CD4-positive, alpha-beta T cell treated with Interleukin-17A for 1 hour (primary cell): ENCODE data around the gene MEGF11.

Experiments used
- DNase-seq: peaks from one replicate; pipeline ENCODE4 v3.0.0-alpha.2; 2020

Gene MEGF11

DNA sequence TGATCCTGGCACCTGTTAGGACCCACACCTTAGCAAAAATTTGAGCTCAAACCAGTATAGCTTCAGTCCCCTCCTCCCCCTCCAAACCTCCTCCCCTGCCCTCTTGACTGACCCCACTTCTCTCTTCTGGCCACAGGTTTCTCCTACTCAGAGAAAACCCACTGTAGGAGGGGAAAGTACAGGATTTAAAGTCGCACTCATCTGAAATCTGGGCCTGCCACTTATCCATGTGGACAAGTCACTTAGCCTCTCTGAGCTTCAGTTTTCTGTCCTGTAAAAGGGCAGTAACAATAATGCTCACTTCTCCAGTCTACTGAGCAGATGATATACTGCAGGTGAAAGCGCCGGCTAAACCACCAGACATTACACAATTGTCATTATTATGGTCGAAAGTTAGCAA lies 142.7 kb downstream of the MEGF11 start:
- DNase-seq, result no peak

DNA sequence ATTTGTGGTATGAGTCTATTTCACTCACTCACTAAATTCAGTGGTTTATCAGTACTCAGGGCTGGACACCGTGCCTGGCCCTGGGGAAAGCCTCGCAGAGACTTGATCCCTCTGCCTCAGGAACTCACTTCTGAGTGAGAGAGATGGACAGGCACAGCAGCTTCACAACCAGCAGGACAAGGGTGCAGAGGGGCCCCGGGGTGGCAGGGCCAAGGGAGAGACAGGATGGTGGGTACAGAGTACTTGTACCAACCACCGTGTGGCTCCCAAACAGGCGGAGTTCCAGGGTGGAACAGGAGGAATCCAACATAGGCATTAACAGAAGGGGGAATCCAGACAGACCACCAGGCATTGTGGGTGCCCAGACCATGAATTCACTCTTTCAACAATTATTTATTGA lies 143.7 kb downstream of the MEGF11 start:
- DNase-seq, result no peak

DNA sequence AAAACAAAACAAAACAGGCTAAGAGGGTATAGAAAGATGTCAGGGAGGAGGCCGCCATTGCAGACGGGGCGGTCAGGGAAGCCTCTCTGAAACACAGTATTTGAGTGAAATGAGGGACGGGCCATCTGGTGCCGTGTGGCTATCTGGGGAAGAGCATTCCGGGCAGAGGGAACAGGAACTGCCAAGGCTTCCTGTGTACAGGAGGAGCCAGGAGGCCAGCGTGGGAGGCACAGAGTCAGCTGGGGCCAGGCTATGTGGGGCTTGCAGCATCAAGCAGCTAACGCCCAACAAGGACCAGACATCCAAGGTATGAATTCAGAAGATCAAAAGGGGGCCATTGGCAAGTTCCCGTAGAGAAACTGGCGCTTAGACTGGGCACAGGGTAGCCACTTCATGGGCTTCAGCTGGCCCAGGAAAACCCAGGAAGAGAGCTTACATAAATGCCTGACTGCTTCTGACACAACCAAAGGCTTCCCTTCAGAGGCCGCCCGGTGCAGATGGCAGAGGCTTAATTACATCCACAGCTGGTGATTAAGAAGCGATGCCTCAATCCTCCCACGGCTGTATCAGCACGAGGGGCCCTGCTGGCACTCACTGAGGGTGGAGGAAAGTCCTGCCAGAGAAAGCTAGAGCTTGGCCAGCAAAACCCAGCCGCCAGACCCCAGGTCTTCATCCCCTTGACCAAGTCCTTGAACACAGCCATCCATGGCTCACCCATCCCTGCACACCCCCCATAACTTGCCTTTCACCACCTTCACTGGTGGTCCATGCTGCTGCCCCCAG lies 144.9 kb downstream of the MEGF11 start:
- no peak for DNase-seq

DNA sequence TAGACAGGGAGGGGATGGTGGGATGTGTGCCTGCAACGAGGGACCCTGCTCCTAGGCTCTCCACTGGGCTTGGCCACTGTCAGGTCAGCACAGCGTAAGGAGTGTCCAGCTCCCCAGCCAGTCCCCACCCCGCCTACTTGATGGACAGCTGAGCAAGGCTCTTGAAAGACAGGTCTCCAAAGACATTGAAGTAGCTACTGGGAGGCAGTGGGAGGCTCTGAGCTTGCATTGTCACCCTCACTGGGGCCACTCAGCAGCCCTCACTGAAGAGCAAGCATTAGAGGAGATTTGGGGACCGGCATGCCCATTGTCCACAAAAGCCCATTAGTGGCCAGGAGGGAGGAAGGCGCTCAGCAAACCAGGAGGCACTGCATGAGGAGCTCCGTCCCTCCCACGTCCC lies 146.5 kb downstream of the MEGF11 start:
- no peak for DNase-seq

DNA sequence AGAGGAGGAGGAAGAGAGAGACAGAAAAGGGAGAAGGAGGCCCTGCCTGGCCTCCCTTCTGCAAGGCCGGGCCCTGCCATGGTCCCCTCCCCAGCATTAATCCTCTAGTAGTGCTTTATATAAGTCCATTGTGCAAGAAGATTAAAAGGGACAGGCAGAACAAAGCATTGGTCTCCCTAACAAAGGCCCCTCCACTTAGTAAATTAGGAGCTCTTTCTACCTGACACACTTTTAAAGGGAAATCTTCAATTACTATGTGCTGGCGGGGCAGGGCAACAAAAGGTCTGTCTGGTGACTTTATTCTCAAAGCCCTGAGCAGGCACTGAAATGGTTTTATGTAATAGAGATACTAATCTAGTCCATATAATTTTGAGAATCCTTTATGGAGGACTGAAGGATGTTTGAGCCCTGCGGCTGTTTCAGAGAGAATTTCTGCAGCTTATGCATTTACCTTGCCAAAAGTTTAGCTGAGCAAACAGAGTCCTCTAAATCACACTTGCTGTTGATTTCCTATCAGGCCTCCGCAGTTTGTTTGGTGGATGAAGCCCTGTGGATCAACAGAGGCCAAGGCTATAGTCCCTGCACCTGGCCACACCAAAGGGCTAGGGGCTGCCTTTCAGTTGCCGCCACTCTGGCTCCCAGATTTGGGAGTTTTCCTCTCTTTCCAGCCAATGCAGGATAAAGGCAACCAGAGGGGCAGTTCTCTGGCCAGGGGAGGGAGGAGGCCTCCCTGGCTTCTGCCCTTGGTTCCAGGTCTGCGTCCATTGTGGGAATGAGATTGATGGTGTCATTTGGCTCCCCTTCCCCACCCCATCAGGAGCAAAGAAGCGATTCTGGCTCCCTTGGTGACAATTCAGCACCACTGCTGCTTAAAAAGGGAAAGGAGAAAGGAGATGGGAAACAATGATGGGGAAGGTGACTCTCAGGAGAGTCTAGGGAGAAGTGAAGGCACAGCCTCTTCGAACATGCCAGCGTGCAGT lies 148.0 kb downstream of the MEGF11 start:
- DNase-seq, result no peak

DNA sequence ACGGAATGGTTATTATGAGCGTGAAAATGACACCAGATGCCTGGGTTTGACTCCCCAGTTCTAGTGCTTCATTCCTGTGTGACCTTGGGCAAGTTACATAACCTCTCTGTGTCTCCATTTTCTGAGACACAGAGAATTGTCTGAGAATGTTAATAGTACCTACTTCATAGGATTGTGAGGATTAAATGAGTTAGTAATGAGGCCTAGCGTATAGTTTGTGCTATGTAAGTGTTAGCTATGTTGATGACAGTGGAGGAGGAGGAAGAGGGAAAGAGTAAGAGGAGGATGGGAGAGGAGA lies 150.3 kb downstream of the MEGF11 start:
- DNase-seq, result no peak

DNA sequence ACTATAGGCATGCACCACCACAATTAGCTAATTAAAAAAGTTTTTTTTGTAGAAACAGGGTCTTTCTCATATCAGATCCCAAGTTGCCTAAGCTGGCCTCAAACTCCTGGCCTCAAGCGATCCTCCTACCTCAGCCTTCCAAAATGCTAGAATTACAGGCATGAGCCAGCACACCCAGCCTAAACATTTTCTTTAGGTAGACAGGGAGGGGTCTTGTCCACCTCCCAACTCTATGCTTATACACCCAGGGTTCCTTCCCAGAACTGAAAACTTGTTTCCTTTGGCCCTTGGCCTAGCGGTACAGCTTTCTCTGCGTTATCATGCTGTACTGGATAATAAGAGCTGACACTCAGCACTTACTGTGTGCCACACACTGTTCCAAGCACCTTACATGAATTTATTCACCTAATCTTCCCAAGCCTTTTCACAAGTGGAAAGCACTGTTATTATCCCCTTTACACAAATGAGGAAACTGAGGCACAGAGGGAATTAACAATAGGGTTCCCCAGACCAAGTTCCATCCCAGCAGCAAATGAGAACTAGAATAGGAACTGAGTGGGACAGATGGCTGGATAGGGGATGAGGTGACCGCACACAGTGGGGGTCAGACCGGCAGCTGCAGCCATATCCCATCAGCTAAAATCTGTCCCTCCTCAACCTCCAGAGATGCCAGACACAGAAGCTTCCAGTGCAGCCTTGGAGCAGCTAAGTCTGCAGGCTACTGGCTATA lies 150.8 kb downstream of the MEGF11 start:
- DNase-seq, result no peak

DNA sequence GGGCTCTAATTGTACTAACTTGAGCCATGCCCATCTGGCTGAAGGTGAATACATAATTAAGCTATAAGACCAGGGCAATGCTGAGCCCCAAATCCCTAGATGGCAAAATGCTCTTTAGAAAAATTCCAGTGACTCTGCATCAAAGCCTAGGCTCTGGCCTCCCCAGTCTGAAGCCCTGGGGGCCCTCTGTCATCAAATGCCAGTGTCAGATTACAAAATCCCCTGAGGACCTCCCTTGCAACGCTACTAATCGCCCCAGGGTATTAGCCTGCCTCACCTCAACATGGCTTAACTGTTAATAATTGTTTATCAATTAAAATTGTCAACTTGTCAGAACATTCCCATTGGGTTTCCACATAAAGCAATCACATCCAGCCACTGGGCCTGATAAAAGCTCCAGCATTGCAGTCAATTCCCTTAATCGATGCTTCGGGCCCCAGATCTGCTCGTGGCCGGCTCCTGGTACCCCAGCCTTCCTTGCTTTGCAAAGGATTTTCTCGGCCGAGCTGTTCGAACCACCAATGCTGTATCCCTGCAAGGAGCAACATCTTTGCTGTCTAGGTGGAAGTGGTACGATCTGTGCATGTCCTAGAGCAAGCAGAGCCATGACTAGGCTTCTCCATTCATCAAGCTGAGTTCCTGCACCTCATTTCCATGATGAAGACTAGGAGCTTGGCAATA lies 151.7 kb downstream of the MEGF11 start:
- no peak for DNase-seq

DNA sequence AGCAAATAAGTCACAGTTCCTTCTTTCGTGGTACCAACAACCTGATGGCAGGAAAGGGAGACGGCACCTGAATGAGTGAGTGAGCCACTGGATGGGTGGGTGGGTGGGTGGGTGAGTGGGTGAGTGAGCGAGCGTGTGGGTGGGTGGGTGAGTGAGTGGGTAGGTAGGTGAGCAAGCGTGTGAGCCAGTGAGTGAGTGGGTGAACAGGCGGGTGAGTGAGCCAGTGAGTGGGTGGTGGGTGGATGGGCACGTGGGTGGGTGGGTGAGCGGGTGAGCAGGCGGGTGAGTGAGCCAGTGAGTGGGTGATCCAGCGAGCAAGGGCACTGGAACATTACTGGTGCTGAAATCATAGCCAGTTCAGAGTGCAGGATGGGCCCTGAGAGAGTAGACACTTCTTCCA lies 152.8 kb downstream of the MEGF11 start:
- no peak for DNase-seq

DNA sequence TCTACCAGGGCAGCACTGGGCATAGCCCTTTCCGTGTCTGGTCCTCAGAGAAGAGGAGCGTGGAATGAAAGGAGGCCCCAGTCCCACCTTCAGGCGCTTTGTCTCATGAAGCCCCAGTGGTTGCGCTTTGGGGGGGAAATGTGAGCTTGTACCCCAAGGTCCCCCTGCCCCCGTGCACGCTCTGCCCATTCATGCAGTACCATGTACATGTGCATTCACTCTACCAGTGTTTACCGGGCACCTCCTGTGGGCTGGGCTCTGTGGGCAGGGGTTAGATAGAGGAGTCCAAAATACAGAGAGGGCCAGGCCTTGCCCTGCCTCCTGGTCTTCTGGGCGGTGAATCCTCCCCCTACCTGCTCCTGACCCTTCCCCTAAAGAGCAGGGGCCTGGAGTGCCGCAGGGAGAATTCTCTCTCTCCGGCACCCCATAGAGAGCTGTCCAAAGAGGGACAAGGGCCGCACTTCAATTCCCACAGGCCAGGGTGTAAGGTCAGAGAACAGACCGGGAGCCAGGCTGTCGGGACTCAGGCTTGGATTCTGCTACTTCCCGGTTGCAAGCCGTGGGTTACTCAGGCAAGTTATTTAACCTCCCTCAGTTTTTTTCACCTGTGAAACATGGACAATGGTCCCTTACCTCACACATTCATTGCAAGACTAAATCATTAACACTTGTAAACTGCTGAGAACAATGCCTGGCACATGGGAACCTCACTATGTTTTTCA lies 153.4 kb downstream of the MEGF11 start:
- no peak for DNase-seq

DNA sequence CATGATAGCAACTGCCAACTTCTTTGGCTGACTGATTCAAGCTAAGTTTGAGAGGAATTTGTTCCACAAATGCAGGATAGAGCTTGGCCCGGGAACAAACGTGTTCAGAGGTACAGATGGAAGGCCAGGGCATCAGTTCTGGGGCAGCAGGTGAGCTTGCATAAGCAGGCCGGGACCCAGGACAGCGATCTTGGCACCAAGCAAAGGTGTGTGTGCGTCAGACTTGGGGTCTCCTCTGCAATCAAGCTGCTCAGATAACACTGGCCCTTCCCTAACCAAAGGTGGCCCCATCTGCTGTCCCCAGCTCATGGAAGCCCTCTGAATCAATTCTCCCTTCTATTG lies 155.6 kb downstream of the MEGF11 start:
- DNase-seq, result no peak

DNA sequence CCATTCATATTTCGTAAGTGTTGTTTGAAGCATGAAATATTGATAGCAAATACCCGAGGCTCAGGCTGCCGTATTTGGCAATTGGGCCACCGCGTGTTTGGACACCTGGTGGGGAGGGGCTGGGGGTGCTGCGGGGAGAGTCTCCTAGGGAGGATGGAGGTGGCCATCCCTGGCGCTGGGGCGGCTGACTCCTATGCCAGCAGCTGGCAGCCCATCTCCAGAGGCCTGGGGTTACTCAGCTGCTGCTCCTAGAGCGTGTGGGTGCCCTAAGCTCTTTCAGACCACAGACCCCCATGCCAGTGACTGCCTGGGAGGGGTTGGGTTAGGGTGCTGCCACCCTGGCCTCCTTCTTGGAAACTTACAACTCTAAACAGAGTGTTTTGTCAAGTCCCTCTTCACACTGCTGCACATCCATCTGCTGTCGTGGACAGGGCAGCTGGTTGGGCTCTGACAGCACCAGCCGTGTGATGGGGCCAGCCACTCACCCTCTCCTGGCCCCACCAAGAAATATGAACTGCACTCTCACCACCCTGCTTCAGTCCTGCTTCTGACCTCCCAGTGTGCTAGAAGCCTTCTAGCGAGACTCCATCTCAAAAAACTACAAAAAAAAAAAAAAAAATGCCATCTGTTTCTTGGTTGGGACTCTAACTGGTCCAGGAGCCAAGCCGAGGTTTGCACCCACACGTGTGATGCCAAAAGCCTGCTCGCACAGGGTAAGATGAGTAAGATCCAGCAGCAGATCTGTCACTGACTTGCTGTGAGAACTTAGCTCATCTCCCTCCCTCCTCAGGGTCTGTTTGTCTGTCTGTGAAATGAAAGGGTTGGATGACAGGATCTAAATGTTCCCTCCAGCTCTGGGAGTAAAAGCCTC lies 156.2 kb downstream of the MEGF11 start:
- DNase-seq, result no peak

DNA sequence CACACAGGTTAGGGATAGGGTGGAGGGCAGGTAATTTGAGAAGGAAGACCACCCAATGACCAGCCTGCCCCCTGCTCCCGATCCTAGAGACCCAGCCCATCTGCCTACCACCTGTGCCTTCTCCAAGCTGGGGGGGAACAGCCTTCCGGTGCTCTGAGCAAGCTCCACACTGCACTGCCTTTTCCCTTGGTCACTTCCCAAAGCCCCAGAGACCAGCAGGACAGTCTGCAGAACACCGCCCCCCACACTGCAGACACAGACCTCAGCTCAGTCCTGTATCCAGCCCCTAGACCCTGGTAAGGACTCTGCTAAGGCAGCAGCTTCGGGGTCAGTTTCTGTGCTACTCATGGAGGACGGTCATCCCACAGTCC lies 156.9 kb downstream of the MEGF11 start:
- no peak for DNase-seq

DNA sequence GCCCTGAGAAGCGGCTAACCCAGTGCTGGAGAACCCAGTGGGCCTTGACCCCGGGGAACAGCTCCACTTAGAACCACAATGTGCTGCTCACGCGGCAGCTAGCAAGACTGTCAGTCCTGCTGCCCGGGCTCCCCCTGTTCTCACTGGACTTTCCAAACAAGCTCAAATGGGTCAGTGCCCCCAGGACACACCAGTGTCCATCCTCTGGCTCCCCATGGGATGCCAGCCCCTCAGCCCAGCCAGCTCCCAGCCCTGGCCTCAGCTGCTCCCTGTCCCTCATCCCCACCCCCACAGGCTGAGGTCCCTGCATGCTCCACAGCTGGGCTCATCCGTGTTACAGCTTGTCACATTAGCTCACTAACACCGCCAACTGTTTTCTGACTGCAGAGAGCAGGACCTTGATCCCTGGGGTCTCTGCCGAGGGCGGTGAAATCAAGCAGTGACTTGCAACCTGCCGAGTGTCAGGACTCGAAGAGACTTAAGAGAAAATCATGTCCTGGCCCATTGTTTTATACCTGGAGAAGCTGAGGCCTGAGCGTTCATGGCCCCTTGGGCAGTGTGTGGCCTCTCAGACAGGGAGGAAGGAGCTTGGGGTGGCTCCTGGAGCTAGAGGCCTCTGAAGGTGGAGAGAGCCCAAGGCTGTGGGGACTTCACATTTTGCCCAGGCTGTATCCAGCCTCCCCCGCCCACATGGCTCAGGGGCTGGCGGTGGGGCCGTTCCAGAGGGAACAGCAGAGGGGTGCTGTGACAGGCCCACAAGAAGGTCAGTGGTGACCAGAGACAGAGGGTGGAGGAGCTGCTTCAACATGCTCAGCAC lies 157.5 kb downstream of the MEGF11 start:
- DNase-seq, result no peak

DNA sequence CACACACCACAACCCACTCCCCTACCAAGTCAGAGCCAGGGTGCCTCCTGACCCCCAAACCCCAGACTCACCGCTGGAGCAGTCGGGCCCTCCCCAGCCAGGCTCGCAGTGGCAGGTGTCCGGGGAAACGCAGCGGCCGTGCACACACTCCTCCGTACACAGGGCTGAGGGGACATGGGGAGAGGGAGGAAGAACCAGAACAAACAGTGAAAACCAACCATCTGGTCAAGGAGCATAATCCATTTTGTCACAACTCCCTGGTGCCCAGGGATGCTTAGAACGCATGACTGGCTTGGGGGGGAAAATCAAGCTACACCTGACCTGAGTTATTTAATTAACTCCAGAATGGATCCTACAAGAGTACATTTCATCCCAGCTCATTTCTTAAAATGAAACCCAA lies 159.2 kb downstream of the MEGF11 start:
- no peak for DNase-seq

DNA sequence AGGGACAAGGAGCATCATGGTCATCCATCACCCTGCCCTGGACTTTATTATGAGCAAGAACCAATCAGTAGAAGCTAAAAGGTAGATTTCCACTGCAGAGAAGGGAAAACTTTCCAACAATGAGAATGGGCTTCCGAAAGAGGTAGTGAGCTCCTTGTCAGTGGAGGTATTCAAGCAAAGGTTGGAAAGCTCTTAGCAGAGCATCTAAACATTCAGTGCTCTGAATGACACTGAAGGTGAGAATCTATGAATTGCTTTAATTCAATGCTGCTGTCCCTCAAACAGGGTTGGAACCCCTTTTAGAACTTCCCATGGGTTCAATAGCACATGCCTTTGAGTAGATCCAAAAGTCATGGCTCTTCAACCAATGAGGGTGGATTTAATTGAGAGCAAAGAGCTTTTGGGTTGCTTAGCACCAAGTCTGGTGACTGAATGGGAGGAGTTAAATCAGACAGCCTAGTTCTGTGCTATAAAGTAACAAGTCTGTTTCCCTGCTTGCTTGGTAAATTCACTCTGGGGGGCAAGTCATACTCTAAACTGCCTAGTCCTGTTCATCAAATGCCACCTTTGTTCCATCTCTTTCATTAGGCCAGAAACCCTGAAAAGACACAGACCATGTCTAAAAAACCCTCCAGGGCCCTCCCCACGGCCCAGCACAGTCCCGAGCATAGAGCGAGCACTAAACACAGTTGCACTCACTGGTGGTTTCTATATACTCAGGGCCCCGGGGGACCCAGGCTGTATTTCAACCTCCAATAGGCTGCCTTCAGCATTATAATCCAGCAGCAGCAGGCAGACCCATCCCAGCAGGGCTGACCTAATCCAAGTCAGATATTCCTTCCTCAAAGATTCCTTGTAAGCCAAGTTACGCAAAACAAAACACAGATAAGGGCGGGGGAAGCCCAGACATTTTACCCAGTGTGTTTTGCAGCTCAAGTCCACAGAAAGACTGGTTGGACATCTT lies 161.2 kb downstream of the MEGF11 start:
- no peak for DNase-seq

DNA sequence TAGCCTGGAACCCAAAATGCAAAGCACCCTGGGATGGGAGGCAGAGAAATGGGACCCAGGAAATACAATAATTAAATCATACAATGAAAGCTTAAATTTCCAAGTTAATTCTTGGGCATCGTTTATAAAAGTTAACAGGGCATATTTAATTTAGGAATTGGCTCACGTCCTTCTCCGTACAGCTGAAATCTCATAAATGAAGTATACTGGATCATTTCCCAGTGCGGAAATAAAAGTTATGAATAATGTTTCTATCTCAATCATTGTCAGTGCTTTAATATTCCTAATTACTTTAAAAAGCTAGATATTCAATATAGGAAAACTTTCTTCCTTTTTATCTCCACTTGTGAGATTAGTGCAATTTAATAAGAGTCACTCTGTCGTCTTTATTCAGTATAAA lies 164.0 kb downstream of the MEGF11 start:
- DNase-seq, result no peak

DNA sequence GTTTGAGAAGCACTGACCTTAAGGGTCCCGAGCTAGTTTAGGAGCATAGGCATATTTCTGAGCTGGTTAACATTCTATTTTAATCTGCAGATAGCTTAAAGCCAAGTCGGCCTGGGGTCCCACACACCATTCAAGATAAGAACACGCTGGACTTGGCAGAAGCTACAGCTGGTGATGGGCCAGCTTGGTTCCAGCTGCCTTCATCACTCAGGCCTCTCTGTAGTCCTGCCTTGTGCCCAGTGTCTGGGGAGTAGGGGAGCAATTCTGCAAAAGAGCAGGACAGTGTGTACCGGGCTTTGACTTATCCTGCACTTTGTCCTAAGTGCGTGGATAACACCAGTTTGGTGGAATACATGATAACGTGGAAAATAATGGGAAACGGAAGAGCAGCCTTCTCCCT lies 164.5 kb downstream of the MEGF11 start:
- no peak for DNase-seq

DNA sequence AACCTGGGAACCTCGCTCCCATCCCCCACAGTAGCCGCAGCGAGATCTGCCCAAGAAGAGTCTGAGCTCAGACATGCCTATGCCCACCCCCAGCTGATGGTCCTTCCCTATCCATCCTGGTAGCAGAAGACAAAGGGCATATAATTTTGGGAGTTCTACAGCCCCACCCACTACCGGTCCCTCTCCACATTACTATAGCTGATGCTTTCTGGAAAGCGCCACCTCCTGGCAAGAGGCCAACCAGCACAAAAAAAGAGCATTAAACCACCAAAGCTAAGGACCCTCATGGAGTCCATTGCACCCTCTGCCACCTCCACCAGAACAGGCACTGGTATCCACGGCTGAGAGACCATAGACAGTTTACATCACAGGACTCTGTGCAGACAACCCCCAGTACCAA lies 168.4 kb downstream of the MEGF11 start:
- DNase-seq, result no peak
